PFSK-1 (cell line): Measurements from ENCODE around the gene KLHL28.

Experiments used
- FOXP2 ChIP-seq: optimal IDR thresholded peaks from 2 replicates; pipeline ENCODE3; 2011; ENCODE audit warnings: borderline replicate concordance, control low read depth, inconsistent platforms; ENCODE audit not compliant: insufficient read depth; ENCODE audit errors: extremely low read length, extremely low read depth
- POLR2AphosphoS5 ChIP-seq: IDR thresholded peaks from 2 replicates; pipeline ENCODE4 v1.6.1; 2012; ENCODE audit warnings: low read depth, mild to moderate bottlenecking, control low read depth, low read length, moderate library complexity
- REST ChIP-seq, 2 experiments: IDR thresholded peaks; 2 replicates each; pipeline versions ENCODE4 v1.6.1 to v1.8.0; 2011 to 2012; ENCODE audit warnings: low read depth in 2 of 2, low read length in 2 of 2, control low read depth in 1 of 2, inconsistent platforms in 1 of 2, mild to moderate bottlenecking in 1 of 2, moderate library complexity in 1 of 2; ENCODE audit not compliant: insufficient read depth in 1 of 2
- SIN3A ChIP-seq: IDR thresholded peaks from 2 replicates; pipeline ENCODE4 v1.6.1; 2012; ENCODE audit warnings: mild to moderate bottlenecking, low read length, moderate library complexity, borderline replicate concordance; ENCODE audit not compliant: insufficient read depth
- TAF1 ChIP-seq: IDR thresholded peaks from 2 replicates; pipeline ENCODE4 v1.6.1; 2012; ENCODE audit warnings: low read length, control low read depth, borderline replicate concordance; ENCODE audit not compliant: insufficient read depth

The KLHL28 gene

GRCh38 chr14:44959538-44959937, 2.2 kb downstream of the KLHL28 start:
- no peak for TF ChIP-seq SIN3A
- no peak for TF ChIP-seq FOXP2
- no peak for TF ChIP-seq REST (IDR thresholded peaks at IDR 0.05; ENCODE audit: insufficient read depth in 1 of 2, low read depth in 2 of 2, low read length in 2 of 2)
- no peak for TF ChIP-seq POLR2AphosphoS5
- no peak for TF ChIP-seq TAF1

- TF ChIP-seq SIN3A (no peak), POLR2AphosphoS5 (no peak)
Measured at GRCh38 chr14:44956866-44957265, 4.9 kb downstream of the KLHL28 start.

GRCh38 chr14:44955528-44955927, 6.2 kb downstream of the KLHL28 start:
- TF ChIP-seq SIN3A, result no peak
- TF ChIP-seq TAF1, result no peak
- no peak for TF ChIP-seq REST (IDR thresholded peaks at IDR 0.05; ENCODE audit: insufficient read depth in 1 of 2, low read depth in 2 of 2, low read length in 2 of 2)
- TF ChIP-seq POLR2AphosphoS5, result no peak
- no peak for TF ChIP-seq FOXP2

- TF ChIP-seq TAF1, result no peak
Measured at GRCh38 chr14:44954750-44955149, 7.0 kb downstream of the KLHL28 start.

- no peak for TF ChIP-seq TAF1
- no peak for TF ChIP-seq REST (IDR thresholded peaks at IDR 0.05; ENCODE audit: insufficient read depth in 1 of 2, low read depth in 2 of 2, low read length in 2 of 2)
- no peak for TF ChIP-seq SIN3A
- TF ChIP-seq POLR2AphosphoS5, result no peak
- no peak for TF ChIP-seq FOXP2
Measured at GRCh38 chr14:44952391-44953110, 9.2 kb downstream of the KLHL28 start.

GRCh38 chr14:44951051-44951450, 10.7 kb downstream of the KLHL28 start:
- TF ChIP-seq SIN3A, result no peak
- no peak for TF ChIP-seq REST (IDR thresholded peaks at IDR 0.05; ENCODE audit: insufficient read depth in 1 of 2, low read depth in 2 of 2, low read length in 2 of 2)
- no peak for TF ChIP-seq FOXP2
- TF ChIP-seq TAF1, result no peak
- TF ChIP-seq POLR2AphosphoS5, result no peak
